Tibial nerve (tissue), 4 donors: ENCODE results near the gene LRRC56. TPM values are rescaled to one million over a fixed set of nuclear protein-coding genes. Genes with fewer than 3 reads are reported as not detected.

ENCODE experiments used
- DNase-seq, 2 donors: peaks; one replicate each; pipeline ENCODE4 v3.0.0-alpha.2; 2019; ENCODE audit warnings: low spot score in 2 of 2
- H3K27ac ChIP-seq, 4 donors: fragments of 200-600 bp; sonication (generic) in 3 of 4; one replicate each; pipeline ENCODE4 v1.5.1; 2017 to 2019; ENCODE audit warnings: mild to moderate bottlenecking in 1 of 4
- H3K27me3 ChIP-seq, 2 donors: fragments of 200-600 bp; sonication (generic) in 1 of 2; one replicate each; pipeline versions ENCODE4 v1.5.1 to v1.6.0; 2017 to 2019
- H3K36me3 ChIP-seq, 3 donors: fragments of 200-600 bp; sonication (generic); one replicate each; pipeline ENCODE4 v1.5.1; 2018 to 2019
- H3K4me1 ChIP-seq, 4 donors: fragments of 200-600 bp; sonication (generic) in 3 of 4; one replicate each; pipeline ENCODE4 v1.5.1; 2017 to 2019
- H3K4me3 ChIP-seq, 4 donors: fragments of 200-600 bp; sonication (generic) in 3 of 4; one replicate each; pipeline ENCODE4 v1.5.1; 2017 to 2019; ENCODE audit warnings: mild to moderate bottlenecking in 1 of 4, moderate library complexity in 1 of 4
- H3K9me3 ChIP-seq, 4 donors: fragments of 200-600 bp; sonication (generic) in 3 of 4; one replicate each; pipeline ENCODE4 v1.5.1; 2017 to 2019
- CTCF ChIP-seq, 5 experiments: fragments of 200-600 bp in 3 of 5; fragments of 450-650 bp in 2 of 5; sonication (generic) in 3 of 5; IDR thresholded peaks; one replicate each; pipeline ENCODE4 v1.5.1; 2016 to 2019; ENCODE audit warnings: antibody characterized with exemption in 5 of 5, mild to moderate bottlenecking in 3 of 5, moderate library complexity in 2 of 5
- EP300 ChIP-seq, 2 donors: sonication (generic); formaldehyde crosslinking; IDR thresholded peaks; one replicate each; pipeline ENCODE4 v1.6.1; 2017; ENCODE audit warnings: antibody characterized with exemption in 2 of 2, mild to moderate bottlenecking in 1 of 2
- POLR2A ChIP-seq, 2 donors: fragments of 450-650 bp; IDR thresholded peaks; one replicate each; pipeline ENCODE4 v1.6.1; 2017; ENCODE audit warnings: antibody characterized with exemption in 2 of 2, mild to moderate bottlenecking in 2 of 2, moderate library complexity in 2 of 2
- WGBS, 2 donors: methylation state at CpG; one replicate each; pipeline ENCODE4 v1.1.5; 2018; 5-methylcytosine and 5-hydroxymethylcytosine counted together
- total RNA-seq, 4 donors: library from RNA; depleted of rRNA; stranded (reverse); fragments of >200 nt; gene quantifications; one replicate each; pipeline ENCODE4 v1.1.0, GENCODE V29; 2016

Gene LRRC56
- total RNA-seq, 4 donors from 2014 or later: 0.22 to 1.4 (median 0.60) TPM; not detected in 1

- 9 to 13% methylated on average over 44 to 71 of the region's 74 CpGs for WGBS, 2 donors
- Histone ChIP-seq H3K4me3 (peak overlapping the region; percentile 1 to 37 (median 22)), H3K36me3 (peaks cover 0 to 29% (median 0%) of the 10 kb centered on the region in 3 donors), H3K27ac (peak overlapping the region; percentile 19 to 82 (median 55)), H3K27me3 (no peaks in the 10 kb centered on the region), H3K9me3 (peaks cover 0 to 18% (median 0%) of the 10 kb centered on the region in 4 donors), H3K4me1 (peaks cover 0 to 7% (median 0%) of the 10 kb centered on the region in 4 donors)
- TF ChIP-seq EP300 (IDR thresholded peaks at IDR 0.05) (peak in 1 of 2 donors; percentile 64), CTCF (IDR thresholded peaks at IDR 0.05) (peak; percentile 99 to 100 (median 100)), POLR2A (IDR thresholded peaks at IDR 0.05) (peak in 1 of 2 donors; percentile 38)
- peak; percentile 75 to 77 for DNase-seq
Observed at GRCh38 chr11:518463-519202, 18.7 kb upstream of the LRRC56 start.

- H3K4me1 ChIP-seq: peaks cover 0 to 7% (median 0%) of the 10 kb centered on the region in 4 donors
- H3K9me3 ChIP-seq: peaks cover 0 to 18% (median 0%) of the 10 kb centered on the region in 4 donors
- H3K27me3 ChIP-seq: no peaks in the 10 kb centered on the region
- H3K36me3 ChIP-seq: peaks cover 0 to 9% (median 0%) of the 10 kb centered on the region in 3 donors
- no peak overlapping the region for H3K4me3 ChIP-seq
- no peak for DNase-seq
- WGBS, 2 donors: 88 to 89% methylated on average over 39 of the region's 39 CpGs
- TF ChIP-seq POLR2A (IDR thresholded peaks at IDR 0.05) (no peak), EP300 (IDR thresholded peaks at IDR 0.05) (no peak), CTCF (IDR thresholded peaks at IDR 0.05) (no peak)
- H3K27ac ChIP-seq: no peak overlapping the region
Observed at GRCh38 chr11:520428-521176, 16.7 kb upstream of the LRRC56 start.

- no peak for DNase-seq
- TF ChIP-seq CTCF (IDR thresholded peaks at IDR 0.05): no peak
- TF ChIP-seq EP300 (IDR thresholded peaks at IDR 0.05): no peak
- TF ChIP-seq POLR2A (IDR thresholded peaks at IDR 0.05): no peak
- WGBS, 2 donors: 89 to 91% methylated on average over 10 of the region's 10 CpGs
- H3K27ac ChIP-seq: no peak overlapping the region
- H3K4me1 ChIP-seq: peaks cover 0 to 7% (median 0%) of the 10 kb centered on the region in 4 donors
- peaks cover 0 to 11% (median 0%) of the 10 kb centered on the region in 4 donors for H3K9me3 ChIP-seq
- H3K36me3 ChIP-seq: peaks cover 0 to 4% (median 0%) of the 10 kb centered on the region in 3 donors
- no peak overlapping the region for H3K4me3 ChIP-seq
- no peaks in the 10 kb centered on the region for H3K27me3 ChIP-seq
Observed at GRCh38 chr11:521177-521688, 16.1 kb upstream of the LRRC56 start.

- peaks cover 0 to 13% (median 0%) of the 10 kb centered on the region in 3 donors for H3K36me3 ChIP-seq
- H3K27me3 ChIP-seq: no peaks in the 10 kb centered on the region
- H3K4me3 ChIP-seq: no peak overlapping the region
- H3K27ac ChIP-seq: no peak overlapping the region
- TF ChIP-seq EP300 (IDR thresholded peaks at IDR 0.05) (no peak), POLR2A (IDR thresholded peaks at IDR 0.05) (no peak), CTCF (IDR thresholded peaks at IDR 0.05) (no peak)
- WGBS, 2 donors: 80% methylated on average over 17 of the region's 17 CpGs
- no peaks in the 10 kb centered on the region for H3K4me1 ChIP-seq
- H3K9me3 ChIP-seq: no peaks in the 10 kb centered on the region
- no peak for DNase-seq
Observed at GRCh38 chr11:526192-526591, 11.1 kb upstream of the LRRC56 start.
